NCI-H226 (cell line): ENCODE measurements around the gene SNX25.
"Not testable (repeated sequence)": the region's sequence is repeated elsewhere in the genome, so short reads cannot be mapped to it uniquely, and the experiment has no call there.

ENCODE experiments used
- DNase-seq: peaks from one replicate; pipeline ENCODE4 v3.0.0-alpha.2; 2015

The SNX25 gene

DNA sequence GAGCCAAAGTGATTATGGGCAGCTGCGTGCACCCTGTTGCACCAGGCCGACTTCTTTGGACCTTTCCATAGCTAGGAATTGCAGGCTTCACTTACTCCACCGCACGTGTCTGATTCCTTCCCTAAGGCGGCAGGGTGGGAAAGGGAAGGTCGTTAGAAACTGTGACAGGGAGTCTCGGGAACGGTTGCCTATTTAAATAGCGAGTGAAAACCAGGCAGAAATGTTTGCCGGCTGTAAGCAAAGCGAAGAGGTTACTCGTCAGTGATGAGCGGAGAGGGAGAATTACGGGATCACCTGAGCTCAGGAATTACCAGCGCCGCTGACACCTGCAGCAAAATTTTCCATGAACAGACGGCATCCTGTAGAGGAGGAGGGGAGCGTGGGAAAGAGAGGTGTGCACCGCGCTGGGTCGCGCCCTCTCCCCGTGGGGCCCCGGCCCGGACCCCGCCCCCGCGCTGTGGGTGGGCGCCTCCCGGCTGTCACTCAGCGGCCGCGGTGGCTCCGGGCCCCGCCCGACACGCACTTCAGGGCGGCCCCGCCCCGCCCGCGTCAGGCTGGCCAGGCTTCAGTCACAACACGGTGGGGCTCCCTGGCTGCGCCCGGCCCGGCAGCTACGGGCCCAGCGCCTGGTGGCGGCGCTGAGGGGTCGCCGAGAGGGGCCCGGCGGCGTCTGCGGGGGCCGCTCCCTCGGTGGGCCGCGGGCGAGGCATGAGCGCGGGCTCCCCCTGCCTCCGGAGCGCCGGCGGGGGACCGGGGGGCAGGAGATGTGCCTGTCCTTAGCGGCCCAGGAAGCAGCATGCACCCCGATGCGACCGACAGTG, at the start of gene SNX25:
Gene SNX25, plus strand, starts transcription at position 568 of the 821 bp plus-strand sequence. Its CDS starts 229 bp downstream, at position 797.
- peak; percentile 67 for DNase-seq

DNA sequence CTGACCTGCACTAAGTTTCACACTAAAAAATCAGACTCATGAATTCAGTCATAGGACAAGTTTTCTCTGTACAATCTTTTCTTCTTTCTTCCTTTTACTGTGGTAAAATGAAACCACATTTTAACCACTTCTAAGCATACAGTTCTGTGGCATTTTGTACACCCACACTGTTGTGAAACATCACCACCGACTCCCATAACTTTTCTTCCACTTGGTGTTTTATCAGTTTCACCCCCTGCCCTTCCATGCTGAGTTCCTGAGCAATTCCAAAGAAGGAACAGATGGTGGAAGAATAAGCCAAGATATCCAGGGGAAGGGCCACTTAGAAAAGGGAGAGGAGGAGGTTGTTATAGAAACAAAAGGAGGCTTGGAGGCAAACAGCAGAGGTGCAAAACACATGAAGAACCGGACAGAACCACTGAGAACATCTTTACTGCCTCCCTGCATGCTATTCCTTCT, 43.8 kb upstream of the SNX25 start:
- peak; percentile 34 for DNase-seq

DNA sequence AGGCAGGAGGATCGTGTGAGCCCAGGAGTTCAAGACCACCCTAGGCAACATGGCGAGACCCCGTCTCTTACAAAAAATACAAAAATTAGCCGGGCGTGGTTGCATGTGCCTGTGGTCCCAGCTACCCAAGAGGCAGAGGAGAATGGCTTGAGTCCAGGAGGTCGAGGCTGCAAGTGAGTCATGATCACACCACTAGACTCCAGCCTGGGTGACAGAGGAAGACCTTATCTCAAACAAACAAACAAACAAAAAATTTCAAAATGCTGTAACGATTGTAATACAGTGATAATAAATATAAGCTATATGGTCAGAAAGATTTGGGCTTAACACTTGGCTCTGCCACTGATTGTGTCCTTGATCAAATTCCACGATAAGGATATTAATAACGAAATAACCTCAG, 42.2 kb upstream of the SNX25 start:
- DNase-seq, result no peak

DNA sequence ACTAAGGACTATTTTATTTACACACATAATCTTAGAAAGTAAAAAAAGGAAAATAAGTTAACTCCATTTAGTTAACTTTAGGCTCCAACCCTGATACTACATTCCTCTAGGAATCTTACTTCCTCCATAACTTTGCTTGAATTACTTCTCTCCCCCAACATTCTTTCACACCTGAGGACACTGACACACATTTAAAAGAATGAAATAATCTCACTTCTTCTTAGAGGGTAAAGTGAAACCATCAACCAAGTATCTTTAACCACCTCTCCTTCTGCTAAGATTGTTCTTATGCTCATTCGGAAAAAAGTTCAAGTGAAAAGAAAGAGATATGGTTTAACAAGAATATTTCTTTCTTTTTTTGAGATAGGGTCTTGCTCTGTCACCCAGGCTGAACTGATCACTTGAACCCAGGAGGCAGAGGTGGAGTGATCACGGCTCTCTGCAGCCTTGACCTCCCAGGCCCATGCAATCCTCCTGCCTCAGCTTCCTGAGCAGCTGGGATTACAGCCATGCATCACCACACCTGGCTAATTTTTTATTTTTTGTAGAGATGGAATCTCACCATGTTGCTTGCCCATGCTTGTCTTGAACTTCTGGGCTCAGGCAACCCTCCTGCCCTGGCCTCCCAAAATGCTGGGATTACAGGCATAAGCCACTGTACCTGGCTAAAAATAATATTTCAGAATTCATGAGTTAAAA, 37.9 kb upstream of the SNX25 start:
- no peak for DNase-seq

GRCh38 chr4:185179488-185179887, 29.9 kb upstream of the SNX25 start:
- no peak for DNase-seq

GRCh38 chr4:185182239-185182638, 27.2 kb upstream of the SNX25 start:
- DNase-seq, result no peak

GRCh38 chr4:185183622-185184281, 25.6 kb upstream of the SNX25 start:
- peak; percentile 60 for DNase-seq

GRCh38 chr4:185186769-185187168, 22.6 kb upstream of the SNX25 start:
- no peak for DNase-seq

DNA sequence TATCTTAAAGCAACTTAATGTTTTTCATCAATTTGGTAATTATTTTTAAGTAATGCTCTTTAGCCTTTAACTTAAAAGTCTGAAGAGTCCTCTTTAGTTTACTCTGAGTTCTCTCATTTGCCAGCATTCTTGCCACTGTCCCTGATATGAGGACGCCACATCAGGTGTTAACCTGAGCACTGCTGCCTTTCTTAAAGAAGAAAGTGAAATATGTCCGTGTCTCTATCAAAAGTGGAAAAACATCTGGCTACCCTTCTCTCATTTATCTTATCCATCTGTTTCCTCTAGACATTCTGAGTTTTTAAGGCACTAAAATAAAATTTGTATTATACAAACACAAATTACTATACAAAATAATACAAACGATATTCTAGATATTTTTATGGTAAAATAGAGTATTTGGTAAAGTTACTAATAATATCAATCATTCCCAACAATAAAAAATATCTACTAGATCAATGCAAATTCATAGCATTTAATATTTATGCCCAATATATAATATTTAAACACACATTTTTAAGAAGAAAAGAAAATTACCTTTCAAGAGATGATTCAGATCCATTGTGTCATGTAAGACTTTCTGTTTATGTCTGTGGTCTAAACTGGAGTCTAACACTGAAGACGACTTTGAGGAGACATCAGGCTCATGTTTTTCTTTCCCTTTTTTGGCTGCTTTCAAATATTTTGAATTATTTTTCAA, 19.6 kb upstream of the SNX25 start:
- no peak for DNase-seq

DNA sequence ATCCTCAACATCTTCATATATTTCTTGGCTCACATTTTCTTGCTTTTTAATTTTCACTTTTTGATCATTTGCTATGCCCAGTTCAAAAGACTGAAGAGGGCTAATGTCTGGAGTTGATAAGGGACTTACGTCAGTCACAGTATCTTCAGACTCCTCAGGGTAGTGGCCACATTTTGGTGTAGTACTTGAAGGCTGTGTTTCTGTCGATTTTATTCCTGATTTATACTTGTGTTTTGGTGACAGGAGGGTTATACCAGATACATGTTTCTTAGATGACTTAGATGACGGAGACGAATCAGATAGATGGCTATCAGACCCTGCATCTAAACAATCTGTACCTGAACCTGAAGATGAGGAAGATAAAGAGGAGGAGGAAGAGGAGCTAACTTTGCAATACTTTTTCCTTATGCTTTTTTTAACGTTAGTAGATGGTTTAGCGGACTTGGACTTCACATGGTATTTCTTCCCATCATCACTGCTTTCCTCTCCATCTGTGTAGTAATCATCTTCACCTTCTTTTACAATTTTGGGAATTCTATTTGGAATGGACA, 19.0 kb upstream of the SNX25 start:
- DNase-seq, result no peak

GRCh38 chr4:185192059-185192458, 17.3 kb upstream of the SNX25 start:
- no peak for DNase-seq

DNA sequence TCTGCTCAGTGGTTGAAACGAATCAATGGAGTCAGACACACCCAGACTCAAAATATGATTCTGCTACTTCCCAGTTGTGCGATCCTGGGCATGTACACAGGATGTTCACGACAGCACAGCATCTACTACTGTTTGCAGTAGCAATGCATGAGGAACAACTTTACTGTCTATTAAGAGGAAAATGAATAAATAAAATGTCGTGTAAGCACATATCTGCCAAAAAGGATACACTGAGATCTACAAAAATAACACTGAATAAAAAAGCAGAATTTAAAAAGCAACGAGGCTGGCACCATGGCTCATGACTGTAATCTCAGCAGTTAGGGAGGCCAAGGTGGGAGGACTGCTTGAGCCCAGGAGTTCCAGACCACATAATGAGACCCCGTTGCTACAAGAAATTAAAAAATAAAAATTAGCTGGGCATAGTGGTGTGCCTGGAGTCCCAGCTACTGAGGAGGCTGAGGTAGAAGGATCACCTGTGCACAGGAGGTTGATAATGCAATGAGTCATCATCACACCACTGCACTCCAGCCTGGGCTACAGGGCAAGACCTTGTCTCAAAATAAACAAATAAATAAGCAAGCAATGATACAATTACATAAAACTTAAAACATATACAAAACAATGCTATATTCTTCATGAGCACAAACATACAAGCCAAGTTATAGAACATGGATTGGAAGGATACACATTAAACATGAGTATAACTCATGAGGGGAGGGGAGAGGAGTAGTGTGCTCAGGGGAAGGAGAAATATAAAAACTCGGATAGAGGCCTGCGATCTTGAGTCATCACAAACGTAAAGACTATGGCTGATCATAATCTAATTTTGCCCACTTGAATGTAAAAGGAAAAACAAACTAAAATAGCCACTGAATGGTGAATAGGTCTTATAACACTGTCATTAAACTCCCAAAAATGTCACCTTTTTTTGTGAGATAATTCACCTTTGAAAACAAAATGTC, 14.2 kb upstream of the SNX25 start:
- DNase-seq, result no peak

DNA sequence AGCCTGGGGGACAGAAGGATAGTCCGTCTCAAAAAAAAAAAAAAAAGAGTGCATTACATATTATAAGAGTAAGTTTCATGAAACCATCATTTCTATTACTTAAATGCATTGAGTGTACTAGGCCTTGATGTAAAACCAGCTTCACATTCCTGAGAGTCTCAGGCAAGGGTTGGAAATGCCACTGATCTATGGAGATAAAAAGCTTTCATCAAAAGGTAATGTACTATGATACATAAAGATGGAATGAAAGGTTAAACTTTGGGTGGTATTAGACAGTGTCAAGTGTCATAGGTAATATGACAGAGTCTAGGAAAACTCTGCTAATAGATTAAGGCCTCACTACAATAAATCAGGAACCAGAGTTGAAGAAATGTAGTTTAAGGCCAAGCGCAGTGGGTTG, 13.0 kb upstream of the SNX25 start:
- no peak for DNase-seq

- not testable (repeated sequence) for DNase-seq
Observed at GRCh38 chr4:185198189-185198588, 11.2 kb upstream of the SNX25 start.

DNA sequence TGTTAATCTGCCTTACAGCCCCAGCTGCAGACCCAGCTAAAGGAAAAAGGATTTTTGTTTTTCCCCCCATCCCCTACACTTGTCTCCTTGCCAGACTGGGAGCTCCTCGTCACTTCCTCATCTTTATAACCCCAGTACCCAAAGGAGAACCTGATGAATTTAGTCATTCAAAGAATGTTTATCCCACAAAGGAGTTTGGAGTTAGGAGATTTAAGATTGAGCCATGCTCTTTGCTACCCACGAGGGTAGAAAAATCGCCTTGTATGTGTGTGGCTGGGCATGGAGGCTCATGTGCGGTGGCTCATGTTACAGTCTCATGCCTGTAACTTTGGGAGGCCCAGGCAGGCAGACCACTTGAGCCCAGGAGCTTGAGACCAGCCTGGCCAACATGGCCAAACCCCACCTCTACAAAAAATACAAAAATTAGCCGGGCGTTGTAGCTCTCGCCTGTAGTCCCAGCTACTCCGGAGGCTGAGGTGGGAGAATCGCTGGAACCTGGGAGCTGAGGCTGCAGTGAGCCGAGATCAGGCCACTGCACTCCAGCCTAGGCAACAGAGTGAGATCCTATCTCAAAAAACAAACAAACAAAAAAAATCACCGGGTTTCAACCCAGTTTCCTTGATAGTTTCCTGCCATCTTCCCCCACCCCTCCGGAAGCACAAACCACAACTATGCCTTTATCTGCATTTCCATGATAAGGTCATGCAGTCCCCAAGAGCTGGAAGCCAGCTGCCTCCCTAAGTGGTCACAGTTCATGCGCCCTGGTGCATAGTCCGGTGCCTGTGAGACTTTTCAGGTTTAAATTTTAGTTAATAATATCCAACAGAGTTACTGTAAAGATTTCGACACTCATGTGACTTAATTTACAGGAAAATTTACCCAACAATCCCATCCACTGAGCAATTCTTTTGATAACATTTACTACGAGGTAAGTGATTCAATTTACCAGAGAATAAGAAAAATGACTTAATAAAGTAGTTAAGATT, 7.1 kb upstream of the SNX25 start:
- no peak for DNase-seq

DNA sequence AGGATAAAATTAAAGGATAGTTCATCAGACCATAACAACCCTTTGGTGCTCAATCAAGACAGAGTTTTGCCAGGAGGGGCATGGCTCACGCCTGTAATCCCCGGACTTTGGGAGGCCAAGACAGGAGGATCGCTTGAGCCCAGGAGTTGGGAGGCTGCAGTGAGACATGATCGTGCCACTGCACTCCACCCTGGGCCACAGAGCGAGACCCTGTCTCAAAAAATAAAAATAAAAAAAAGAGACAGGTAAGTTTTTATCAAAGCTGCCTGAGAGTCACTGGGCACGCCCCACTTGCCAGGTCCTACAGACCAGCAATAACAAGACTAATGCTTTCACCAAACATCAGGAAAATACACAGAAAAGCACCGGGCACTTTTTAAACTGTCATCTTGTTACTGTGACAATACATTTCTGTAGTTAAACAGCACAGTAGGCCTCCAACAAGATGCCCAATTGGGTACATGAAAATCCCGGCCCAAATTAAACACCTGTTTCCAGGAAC, 6.4 kb upstream of the SNX25 start:
- DNase-seq, result no peak

DNA sequence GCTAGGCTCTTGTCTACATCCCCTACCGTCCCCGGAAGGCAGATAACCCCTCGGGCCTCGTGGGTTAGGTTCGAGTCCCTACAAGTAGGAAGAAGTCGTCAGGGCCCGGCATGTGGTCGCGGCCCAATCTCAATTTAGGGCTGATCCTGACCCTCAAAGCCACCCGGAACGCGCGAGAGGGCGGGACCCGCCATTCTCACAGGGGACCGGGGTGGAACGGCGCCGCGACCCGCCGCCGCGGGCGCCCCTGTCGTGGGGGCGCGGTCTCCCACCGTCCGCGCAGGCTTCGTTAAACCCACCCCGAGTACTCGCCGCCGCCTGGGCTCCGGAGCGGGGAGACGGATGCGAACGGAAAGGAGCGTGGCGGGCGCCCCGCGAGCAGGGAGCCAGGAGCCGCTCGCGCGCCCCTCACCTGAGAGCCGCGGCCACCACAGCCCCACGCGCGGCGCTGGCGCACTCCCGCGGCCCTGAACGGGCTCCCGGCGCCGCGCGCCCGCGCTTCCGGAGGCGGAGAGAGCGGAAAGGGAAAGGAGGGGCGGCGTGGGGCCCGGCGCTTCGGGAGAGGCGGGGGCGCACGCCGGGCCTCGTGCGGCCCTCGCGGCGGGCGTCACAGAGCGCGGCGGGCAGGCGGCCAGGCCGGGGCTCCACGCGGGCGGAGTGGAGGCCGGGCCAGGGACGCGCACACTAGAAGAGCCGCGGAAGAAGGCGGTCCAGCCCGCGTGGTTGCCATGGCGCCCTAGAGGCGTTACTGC, 5.7 kb upstream of the SNX25 start, which contains the start of gene CFAP97:
Gene CFAP97, minus strand, starts transcription at position 515 of the 752 bp plus-strand sequence. CDS start 12,804 bp downstream, outside the sequence.
- DNase-seq, result peak; percentile 79

- no peak for DNase-seq
Observed at GRCh38 chr4:185204238-185204910, 5.0 kb upstream of the SNX25 start.
